ENCODE data around the gene RGS6. TPM values are rescaled to one million over a fixed set of nuclear protein-coding genes. Genes with fewer than 3 reads are reported as not detected.

RGS6 gene
- total RNA-seq, 1 donor from 2014 or later, result 2.0 TPM

- Mint-ChIP-seq H3K4me3 (no peak overlapping the region), H3K4me1 (no peaks in the 10 kb centered on the region), H3K27me3 (ENCODE audit: low read depth) (peaks cover 16% of the 10 kb centered on the region), H3K9me3 (peaks cover 15% of the 10 kb centered on the region), H3K27ac (no peak overlapping the region), H3K36me3 (no peaks in the 10 kb centered on the region)
- TF ChIP-seq, protein P1, sequence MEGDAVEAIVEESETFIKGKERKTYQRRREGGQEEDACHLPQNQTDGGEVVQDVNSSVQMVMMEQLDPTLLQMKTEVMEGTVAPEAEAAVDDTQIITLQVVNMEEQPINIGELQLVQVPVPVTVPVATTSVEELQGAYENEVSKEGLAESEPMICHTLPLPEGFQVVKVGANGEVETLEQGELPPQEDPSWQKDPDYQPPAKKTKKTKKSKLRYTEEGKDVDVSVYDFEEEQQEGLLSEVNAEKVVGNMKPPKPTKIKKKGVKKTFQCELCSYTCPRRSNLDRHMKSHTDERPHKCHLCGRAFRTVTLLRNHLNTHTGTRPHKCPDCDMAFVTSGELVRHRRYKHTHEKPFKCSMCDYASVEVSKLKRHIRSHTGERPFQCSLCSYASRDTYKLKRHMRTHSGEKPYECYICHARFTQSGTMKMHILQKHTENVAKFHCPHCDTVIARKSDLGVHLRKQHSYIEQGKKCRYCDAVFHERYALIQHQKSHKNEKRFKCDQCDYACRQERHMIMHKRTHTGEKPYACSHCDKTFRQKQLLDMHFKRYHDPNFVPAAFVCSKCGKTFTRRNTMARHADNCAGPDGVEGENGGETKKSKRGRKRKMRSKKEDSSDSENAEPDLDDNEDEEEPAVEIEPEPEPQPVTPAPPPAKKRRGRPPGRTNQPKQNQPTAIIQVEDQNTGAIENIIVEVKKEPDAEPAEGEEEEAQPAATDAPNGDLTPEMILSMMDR (IDR thresholded peaks at IDR 0.05; ENCODE audit: unreplicated experiment), result no peak
- no peak for DNase-seq (ENCODE audit: low spot score in 2 of 2, unreplicated experiment in 2 of 2)
Observed at GRCh38 chr14:71891970-71892369, 40.3 kb upstream of the RGS6 start.

DNA sequence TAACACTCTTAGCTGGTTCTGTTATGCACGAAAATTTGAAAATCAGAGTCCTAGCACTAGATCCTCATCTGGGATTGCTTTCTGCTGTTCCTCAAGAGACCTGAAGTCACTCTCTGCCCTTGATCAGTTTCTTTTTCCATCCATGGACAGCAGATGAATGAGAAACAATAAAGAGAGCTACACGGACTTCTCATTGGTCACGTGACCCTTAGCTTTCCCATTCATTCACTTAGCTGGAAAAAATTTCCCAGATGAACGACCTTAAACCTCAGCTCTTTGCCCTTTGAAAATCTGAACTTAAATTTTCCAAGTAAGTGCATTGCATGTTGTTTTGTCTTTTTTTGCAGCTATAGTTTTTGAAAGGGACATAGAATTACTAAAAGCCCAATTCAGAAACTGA, 27.2 kb upstream of the RGS6 start:
- Mint-ChIP-seq H3K36me3 (no peaks in the 10 kb centered on the region), H3K27me3 (ENCODE audit: low read depth) (peaks cover 44% of the 10 kb centered on the region), H3K4me1 (peaks cover 4% of the 10 kb centered on the region), H3K4me3 (no peak overlapping the region), H3K9me3 (peaks cover 11% of the 10 kb centered on the region), H3K27ac (no peak overlapping the region)
- TF ChIP-seq, protein P1 (IDR thresholded peaks at IDR 0.05; ENCODE audit: unreplicated experiment), result no peak
- no peak for DNase-seq (ENCODE audit: low spot score in 2 of 2, unreplicated experiment in 2 of 2)

DNA sequence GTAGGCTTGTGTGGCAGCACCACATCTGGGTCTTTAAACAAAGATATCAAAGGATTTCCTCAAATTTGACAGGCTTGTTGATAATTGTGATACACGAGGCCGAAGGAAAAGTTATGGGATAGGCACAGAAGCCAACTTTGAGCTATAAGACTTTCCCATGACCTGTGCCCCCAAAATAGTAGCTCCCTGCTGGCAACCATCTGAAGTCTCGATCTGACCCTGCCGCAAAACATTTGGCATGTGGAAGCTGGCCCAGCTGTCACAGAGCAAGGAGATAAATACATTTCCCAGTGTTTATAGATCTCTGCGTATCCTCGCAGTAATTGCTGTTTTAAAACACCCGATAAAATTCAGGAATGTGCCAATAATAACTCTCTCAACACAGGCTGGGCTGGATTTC, 26.4 kb upstream of the RGS6 start:
- TF ChIP-seq, protein P1 (IDR thresholded peaks at IDR 0.05; ENCODE audit: unreplicated experiment), result no peak
- Mint-ChIP-seq H3K27ac (no peak overlapping the region), H3K4me3 (no peak overlapping the region), H3K36me3 (no peaks in the 10 kb centered on the region), H3K4me1 (peaks cover 7% of the 10 kb centered on the region), H3K9me3 (peaks cover 3% of the 10 kb centered on the region), H3K27me3 (ENCODE audit: low read depth) (peaks cover 51% of the 10 kb centered on the region)
- DNase-seq (ENCODE audit: low spot score in 2 of 2, unreplicated experiment in 2 of 2), result no peak

DNA sequence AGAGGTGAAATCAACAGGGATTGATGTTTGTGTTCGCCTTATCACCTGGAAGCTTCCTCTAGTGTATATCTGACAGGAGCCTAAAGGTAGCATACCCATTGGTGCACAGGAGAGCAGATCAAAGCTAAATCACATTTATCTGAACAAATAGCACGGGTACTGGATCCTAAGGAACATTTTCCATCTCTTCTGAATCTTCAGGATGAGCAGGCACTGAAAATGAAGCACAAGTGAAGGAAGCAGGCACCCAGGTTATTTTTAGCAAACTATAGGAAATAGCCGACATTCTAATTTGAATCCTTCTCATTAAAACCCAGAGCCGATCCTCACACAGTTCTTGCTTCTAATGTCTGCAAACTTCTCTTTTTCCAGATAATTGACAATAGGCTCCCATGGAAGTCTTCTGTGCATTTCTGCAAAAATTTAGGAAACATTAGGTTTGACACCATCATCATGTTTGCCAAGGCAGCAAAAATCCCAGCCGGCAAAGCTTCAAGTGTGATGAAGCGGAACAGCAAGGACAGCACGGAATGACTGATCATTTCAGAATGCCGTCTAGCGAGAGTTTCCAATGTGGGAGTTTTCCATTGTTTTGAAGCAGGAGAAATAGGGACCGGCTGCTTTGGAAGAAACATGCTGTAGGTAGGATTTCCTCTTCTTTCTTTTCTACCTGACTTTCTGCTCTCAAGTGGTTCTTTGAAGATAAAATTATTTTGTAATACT, 24.3 kb upstream of the RGS6 start:
- Mint-ChIP-seq H3K27me3 (ENCODE audit: low read depth) (peaks cover 52% of the 10 kb centered on the region), H3K36me3 (no peaks in the 10 kb centered on the region), H3K9me3 (no peaks in the 10 kb centered on the region), H3K4me3 (no peak overlapping the region), H3K27ac (no peak overlapping the region), H3K4me1 (peaks cover 7% of the 10 kb centered on the region)
- TF ChIP-seq, protein P1 (IDR thresholded peaks at IDR 0.05; ENCODE audit: unreplicated experiment), result no peak
- no peak for DNase-seq (ENCODE audit: low spot score in 2 of 2, unreplicated experiment in 2 of 2)

GRCh38 chr14:71911669-71912068, 20.6 kb upstream of the RGS6 start:
- peaks cover 3% of the 10 kb centered on the region for H3K4me1 Mint-ChIP-seq
- no peaks in the 10 kb centered on the region for H3K9me3 Mint-ChIP-seq

More at GRCh38 chr14:71911669-71912068, 20.6 kb upstream of the RGS6 start:
- Mint-ChIP-seq H3K36me3 (no peaks in the 10 kb centered on the region), H3K27me3 (ENCODE audit: low read depth) (peaks cover 57% of the 10 kb centered on the region), H3K27ac (no peak overlapping the region), H3K4me3 (no peak overlapping the region)
- no peak for DNase-seq (ENCODE audit: low spot score in 2 of 2, unreplicated experiment in 2 of 2)
- TF ChIP-seq, protein P1 (IDR thresholded peaks at IDR 0.05; ENCODE audit: unreplicated experiment), result no peak
